Esophagus muscularis mucosa (tissue), 3 donors: ENCODE results near the gene CYB561A3.

Experiments
- CTCF ChIP-seq, 3 experiments: fragments of 200-600 bp in 2 of 3; fragments of 450-650 bp in 1 of 3; sonication (generic) in 2 of 3; IDR thresholded peaks; one replicate each; pipeline ENCODE4 v1.5.1; 2017 to 2019; ENCODE audit warnings: antibody characterized with exemption in 3 of 3, mild to moderate bottlenecking in 2 of 3, moderate library complexity in 1 of 3
- POLR2A ChIP-seq: fragments of 450-650 bp; IDR thresholded peaks from one replicate; pipeline ENCODE4 v1.6.1; 2017; ENCODE audit warnings: antibody characterized with exemption, moderate library complexity, mild to moderate bottlenecking, low read depth
- POLR2AphosphoS5 ChIP-seq, 2 donors: sonication (generic); formaldehyde crosslinking; IDR thresholded peaks; one replicate each; pipeline ENCODE4 v1.6.1; 2017; ENCODE audit warnings: antibody characterized with exemption in 2 of 2

- TF ChIP-seq POLR2AphosphoS5 (IDR thresholded peaks at IDR 0.05) (no peak), CTCF (IDR thresholded peaks at IDR 0.05) (no peak), POLR2A (no peak)
These were observed 4.3 kb downstream of the CYB561A3 start for GRCh38 chr11:61357233-61357893.
